ENCODE results near the gene TMEM236.
A peak's percentile ranks its signal among the peaks of the same experiment; 100 is the strongest.

TMEM236 gene

DNA sequence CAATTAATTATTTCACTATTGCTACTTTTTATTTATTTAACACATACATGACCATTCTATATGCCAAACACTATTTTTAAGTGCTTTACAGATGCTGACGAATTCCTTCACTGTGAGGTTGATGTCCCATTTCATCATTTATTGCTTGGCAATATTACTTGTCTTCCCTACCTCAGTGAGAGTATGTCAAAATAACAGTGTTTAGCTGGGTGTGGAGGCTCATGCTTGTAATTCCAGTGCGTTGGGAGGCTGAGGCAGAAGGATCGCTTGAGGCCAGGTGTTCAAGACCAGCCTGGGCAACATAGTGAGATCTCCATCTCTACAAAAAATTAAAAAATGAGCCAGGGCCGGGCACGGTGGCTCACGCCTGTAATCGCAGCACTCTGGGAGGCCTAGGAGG, 37.4 kb downstream of the TMEM236 start:
- DNase-seq: no peak

DNA sequence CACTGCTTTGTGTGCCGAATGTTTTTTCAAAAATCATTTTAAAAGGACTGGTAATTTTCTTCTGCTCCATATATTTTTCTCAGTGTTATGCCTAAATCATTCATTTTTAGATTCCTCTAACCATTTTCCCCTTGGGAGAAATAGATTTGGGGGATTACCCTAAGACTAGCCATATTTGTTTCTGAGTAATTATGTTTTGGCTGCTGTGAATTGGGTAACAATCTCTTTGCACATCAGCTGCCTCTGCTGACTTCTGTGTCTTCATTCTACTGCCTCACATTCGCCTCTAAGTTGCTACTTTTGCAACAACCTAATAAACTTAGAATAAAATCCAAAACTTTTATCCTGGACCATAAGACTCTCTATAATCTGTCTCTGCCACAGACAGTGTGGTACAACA, 38.6 kb downstream of the TMEM236 start:
- no peak for DNase-seq

GRCh38 chr10:17792991-17793390, 41.0 kb downstream of the TMEM236 start:
- DNase-seq: no peak

- DNase-seq: no peak
Measured at GRCh38 chr10:17793823-17794644, 42.0 kb downstream of the TMEM236 start.

DNA sequence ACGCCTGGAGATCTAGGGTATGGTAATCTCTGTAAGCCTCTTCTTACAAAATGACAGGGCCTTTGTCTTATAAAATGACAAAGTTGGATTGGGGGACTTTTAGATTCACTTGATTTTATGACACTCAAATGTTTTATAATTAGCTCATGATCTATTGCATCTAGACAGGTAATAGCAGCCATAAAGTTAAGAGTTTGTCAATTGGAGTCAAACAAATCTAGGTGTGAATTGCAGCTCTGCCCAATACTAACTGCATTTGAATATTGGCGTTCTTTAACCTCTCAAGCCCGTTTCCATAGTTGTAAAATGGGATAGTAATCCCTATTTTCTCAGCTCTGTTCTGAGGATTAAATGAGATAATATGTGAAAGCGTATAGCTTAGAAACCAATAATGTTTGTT, 43.1 kb downstream of the TMEM236 start:
- no peak for DNase-seq

DNA sequence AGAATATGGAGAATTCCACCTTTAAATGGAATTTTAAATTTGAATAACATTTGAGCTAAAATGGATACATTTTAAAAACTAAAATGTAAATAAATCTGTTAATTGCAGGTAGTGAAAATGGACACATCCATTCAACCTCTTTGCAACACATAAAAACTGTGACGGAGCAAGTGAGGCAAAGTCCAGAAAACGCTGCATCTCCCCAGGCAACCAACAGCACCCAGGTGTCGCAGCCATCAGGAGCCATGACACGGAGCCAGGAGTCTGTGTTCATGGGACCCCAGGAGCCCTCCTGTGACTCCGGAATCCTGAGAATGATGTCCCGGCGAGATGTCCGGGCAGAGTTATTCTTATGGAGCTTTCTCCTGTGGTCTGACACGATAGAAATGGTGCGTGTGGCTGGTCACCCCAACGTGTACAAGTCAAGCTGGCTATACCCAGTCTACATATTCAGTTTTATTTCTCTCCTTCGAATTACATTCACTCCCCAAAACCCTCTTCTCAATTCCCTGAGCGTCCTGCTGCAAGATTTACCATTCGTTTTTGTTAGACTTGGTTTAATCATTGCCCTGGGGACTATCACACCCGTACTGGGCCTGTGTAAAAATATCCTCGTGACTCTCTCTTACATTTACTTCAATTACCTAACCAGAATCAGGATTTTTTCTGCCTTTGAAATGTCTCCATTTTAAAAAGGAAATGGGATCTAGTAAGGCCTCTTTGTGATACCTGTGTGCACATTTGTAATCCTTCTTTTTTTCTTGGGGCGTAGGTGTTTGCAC, 44.0 kb downstream of the TMEM236 start:
- no peak for DNase-seq

- DNase-seq: no peak
Measured at GRCh38 chr10:17801507-17801906, 49.5 kb downstream of the TMEM236 start.

GRCh38 chr10:17802350-17802749, 50.3 kb downstream of the TMEM236 start:
- DNase-seq: no peak

GRCh38 chr10:17802976-17803375, 51.0 kb downstream of the TMEM236 start:
- DNase-seq: no peak

DNA sequence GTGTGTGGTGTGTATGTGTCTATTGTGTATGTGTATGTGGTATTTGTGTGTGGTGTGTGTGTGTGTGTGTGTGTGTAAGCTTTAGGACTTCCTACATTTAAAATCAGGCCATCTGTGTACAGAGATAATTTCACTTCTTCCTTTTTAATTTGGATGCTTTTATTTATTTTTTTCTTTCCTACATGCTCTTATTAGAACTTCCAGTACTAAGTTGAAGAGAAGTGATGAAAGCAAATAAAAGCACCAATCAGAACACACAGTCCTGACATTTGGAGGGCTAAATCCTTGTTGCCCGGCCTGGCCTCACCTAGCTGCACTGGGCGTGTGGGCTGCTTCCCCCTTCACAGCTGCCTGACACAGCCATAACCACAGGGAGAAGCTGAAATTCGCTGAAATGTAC, 53.3 kb downstream of the TMEM236 start:
- DNase-seq: no peak

GRCh38 chr10:17805921-17806577, 54.0 kb downstream of the TMEM236 start:
- DNase-seq: peak; percentile 28

DNA sequence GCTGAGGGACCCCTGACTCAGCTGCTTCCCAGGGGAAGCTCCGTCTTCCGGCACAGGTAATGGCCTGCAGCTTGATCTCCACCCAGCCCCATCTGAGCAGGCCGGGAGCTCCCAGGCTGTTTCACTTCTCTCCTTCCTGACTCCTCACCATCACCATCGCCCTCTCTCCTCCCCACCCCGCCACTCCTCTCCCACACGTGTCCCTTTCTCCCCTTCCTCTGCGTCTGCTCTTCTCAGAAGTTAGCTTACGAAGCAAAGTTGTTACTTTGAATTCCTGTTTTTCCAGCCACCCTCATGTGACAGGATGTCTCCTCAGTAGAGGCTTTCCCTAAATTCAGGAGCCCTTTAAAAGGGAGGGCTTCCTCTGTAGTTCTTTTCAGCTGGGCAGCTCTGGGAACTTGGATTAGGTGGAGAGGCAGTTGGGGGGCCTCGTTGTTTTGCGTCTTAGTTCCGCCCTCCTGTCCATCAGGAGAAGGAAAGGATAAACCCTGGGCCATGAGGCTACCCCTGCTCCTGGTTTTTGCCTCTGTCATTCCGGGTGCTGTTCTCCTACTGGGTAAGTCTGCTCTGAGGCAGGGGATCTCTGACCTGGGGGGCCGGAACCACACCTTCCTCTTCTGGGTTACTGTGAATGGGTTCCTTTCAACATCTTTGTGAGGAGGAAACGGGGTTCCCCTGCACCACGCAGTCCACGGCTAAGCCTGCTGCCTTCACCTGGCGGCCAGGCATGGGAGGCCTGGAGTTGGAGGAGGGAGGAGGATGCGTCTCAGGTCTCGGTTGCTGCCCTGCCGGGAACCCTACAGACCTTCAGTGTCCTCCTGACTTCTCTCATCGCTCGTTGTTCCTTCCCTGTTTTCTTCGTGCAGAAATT, 57.2 kb downstream of the TMEM236 start, which contains the start of gene MRC1:
MRC1 (plus strand) TSS at position 378 of the 871 bp plus-strand sequence; CDS start at position 496, 118 bp downstream.
- DNase-seq: no peak

DNA sequence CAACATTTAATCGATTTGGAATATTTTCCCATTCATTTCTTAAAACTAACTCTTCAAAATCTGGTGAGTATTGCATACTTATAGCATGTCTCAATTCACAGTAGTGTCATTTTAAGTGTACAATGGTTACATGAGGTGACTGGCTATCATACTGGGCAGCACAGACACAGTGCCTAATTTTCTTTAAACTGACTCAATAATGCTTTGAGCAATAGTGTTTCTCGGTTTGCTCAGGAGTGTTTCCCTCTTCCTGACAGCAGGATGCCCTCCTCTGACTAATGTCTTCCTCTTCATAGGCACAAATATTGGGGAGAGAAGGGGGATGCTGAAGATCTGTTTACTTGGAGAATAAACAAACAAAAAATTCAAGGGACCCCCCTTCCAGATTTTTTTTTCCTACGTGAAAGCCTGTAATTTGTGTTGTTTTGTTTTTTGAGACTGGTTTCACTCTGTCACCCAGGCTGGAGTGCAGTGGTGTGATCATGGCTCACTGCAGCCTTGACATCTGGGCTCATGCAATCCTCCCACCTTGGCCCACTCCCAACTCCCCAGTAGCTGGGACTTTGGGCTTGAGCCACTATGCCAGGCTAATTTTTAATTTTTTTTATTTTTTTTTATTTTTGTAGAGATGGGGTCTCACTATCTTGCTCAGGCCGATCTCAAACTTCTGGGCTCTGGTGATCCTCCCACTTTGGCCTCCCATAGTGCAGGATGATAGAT, 59.3 kb downstream of the TMEM236 start:
- DNase-seq: no peak

DNA sequence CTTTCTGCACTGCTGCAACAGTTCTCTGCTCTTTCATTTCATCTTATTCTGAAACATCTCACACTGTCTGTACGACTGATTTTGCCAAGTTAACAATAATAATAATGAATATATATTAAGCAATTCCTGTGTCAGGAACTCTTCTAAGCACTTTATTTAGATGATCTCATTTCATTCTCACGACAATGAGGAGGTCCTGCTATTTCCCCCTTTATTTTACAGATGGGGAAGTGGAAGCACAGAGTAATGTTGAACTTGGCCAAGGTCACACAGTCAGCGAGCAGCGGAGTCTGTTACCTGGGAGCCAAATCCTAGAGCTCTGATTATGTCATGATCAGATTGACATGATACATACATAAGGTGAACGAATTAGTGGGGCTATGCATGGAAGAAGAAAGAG, 63.0 kb downstream of the TMEM236 start:
- no peak for DNase-seq

- no peak for DNase-seq
Measured at GRCh38 chr10:17816199-17816598, 64.2 kb downstream of the TMEM236 start.

- no peak for DNase-seq
Measured at GRCh38 chr10:17817316-17817715, 65.3 kb downstream of the TMEM236 start.

GRCh38 chr10:17817790-17818189, 65.8 kb downstream of the TMEM236 start:
- DNase-seq: no peak

- DNase-seq: no peak
Measured at GRCh38 chr10:17819836-17820235, 67.8 kb downstream of the TMEM236 start.

- DNase-seq: no peak
Measured at GRCh38 chr10:17820943-17821342, 68.9 kb downstream of the TMEM236 start.

DNA sequence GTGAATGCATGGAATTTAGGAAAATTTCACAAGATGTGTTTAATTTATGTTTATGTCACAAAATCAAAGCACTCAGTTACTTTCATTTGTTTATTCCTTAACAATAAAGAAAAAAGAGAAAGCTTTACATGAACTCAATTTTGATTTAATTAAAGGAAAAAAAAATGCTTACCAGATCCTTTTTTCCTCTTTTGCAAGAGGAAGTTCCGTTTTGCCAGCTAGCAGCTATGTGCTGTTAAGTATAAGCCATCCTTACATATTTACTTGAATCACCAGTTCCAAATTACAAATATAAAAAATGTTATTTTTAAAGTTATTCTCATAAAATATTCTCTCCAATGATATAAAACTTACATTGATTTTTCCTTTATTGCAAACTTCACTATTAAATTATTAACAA, 69.9 kb downstream of the TMEM236 start:
- DNase-seq: no peak

DNA sequence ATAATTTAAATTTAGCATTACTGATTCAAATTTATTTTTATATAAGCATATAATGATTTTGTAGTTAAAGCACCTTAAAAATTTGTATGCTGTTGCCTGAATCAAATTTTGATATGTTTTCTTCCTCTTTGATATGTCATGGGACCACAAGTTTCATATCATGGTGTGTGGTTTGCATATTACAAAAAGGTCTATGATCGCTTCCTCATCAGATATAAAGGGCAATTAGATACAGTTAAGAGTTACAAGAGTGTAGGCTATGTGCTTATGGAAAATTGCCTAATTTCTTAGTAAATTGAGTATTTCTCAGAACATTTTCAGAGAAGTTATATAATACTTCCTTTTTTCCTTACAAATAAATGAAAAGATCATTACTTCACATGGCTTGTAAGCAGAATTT, 79.3 kb downstream of the TMEM236 start:
- peak; percentile 16 for DNase-seq

DNA sequence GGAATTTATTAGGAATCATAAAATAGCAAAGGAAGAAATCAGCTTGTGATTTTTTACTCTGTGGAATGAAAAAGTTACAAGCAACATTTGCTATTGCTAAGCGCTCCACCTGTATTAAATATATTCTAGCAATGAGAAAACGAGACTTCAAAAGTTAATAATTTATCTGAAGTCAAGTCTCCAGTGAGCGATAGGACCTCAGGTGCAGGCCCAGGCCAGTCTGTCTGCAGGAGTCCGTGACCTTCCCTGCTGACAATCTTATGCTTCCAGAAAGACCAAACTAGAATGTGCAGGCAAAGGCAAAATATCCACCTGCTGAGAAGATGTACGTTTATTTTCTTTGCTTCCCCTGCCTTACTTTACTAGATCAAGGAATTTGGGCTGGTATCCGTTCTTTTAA, 79.9 kb downstream of the TMEM236 start:
- no peak for DNase-seq

Data from CD4-positive, alpha-beta T cell treated with Interleukin-17A for 1 hour (primary cell).